A673 (cell line): Measurements from ENCODE around the gene MPZ.

Experiments used
- CTCF ChIP-seq: fragments of 300-800, 200-600 bp; sonication (generic); conservative IDR thresholded peaks from 2 replicates; pipeline ENCODE4 v1.5.1; 2017; ENCODE audit warnings: low read depth, mild to moderate bottlenecking, antibody characterized with exemption, low read length, moderate library complexity, mixed read lengths
- EZH2 ChIP-seq: fragments of 200-600 bp; sonication (generic); IDR thresholded peaks from 2 replicates; pipeline ENCODE4 v1.6.1; 2017; ENCODE audit warnings: borderline replicate concordance, low read depth, mild to moderate bottlenecking, mixed read lengths, antibody characterized with exemption, low read length; ENCODE audit not compliant: poor library complexity, severe bottlenecking

GRCh38 chr1:161351482-161351881 is 41.7 kb upstream of the MPZ start:
- no peak for TF ChIP-seq CTCF
- TF ChIP-seq EZH2: no peak
